ENCODE data around the gene IL36G. TPM values are rescaled to one million over a fixed set of nuclear protein-coding genes. Genes with fewer than 3 reads are reported as not detected.

IL36G gene
- total RNA-seq, 4 donors from 2014 or later, result not detected

GRCh38 chr2:112996635-112997034 lies 18.8 kb downstream of the IL36G start:
- DNase-seq, result no peak
- Histone ChIP-seq H3K36me3 (no peaks in the 10 kb centered on the region), H3K9me3 (no peaks in the 10 kb centered on the region), H3K27ac (no peak overlapping the region), H3K4me1 (no peaks in the 10 kb centered on the region), H3K4me3 (replicated peaks in 1 of 3) (no peak overlapping the region), H3K27me3 (no peaks in the 10 kb centered on the region)
- intact Hi-C loops (cut with DNase I), result no loop called here
- TF ChIP-seq POLR2A (IDR thresholded peaks at IDR 0.05) (no peak), CTCF (IDR thresholded peaks at IDR 0.05) (no peak)
- 70 to 82% methylated on average over 6 of the region's 6 CpGs for WGBS, 2 donors

DNA sequence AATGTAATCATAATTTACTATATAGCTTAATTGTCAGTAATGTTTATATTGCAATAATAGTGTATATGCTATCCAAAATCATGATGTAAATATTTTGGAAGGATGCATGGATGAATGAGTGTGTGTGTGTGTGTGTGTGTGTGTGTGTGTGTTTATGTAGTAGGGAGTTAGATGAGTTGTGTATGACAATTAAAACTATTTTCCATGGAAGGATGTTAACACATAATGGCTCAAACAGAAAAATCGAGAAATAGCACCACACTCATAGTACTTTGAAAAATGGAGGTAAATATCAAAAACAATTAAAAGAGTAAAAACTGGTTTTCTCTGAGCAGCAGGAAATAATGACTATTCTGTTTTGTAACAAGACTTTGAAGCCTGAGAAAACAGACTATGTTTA lies 19.3 kb downstream of the IL36G start:
- Histone ChIP-seq H3K27me3 (no peaks in the 10 kb centered on the region), H3K9me3 (no peaks in the 10 kb centered on the region), H3K27ac (no peak overlapping the region), H3K4me1 (no peaks in the 10 kb centered on the region), H3K36me3 (no peaks in the 10 kb centered on the region), H3K4me3 (replicated peaks in 1 of 3) (no peak overlapping the region)
- WGBS, 2 donors, result 87 to 90% methylated on average over 1 of the region's 1 CpG
- intact Hi-C loops (cut with DNase I), result no loop called here
- no peak for DNase-seq
- no peak for TF ChIP-seq POLR2A (IDR thresholded peaks at IDR 0.05)
- no peak for TF ChIP-seq CTCF (IDR thresholded peaks at IDR 0.05)

DNA sequence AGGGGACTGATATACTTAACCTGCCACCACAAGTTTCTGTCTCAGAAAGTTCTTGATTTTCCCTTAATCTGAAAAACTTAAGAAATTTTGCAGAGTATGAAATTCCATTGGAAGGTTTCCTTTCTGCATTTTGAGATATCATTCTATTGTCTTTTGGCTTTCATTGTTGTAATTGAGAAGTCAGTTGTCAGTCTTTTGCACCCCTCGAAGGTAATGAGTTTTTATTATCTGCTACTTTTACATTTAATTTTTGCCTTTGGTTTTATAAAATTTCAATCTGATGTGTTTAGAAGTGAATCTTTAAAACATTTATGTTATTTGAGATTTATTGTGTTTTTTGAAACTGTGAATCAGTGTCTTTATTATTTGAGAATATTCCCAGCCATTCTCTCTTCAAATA lies 22.6 kb downstream of the IL36G start:
- H3K4me1 ChIP-seq, result no peaks in the 10 kb centered on the region
- no peak for TF ChIP-seq POLR2A (IDR thresholded peaks at IDR 0.05)
- TF ChIP-seq CTCF (IDR thresholded peaks at IDR 0.05), result no peak
- DNase-seq, result no peak
- intact Hi-C loops (cut with DNase I), result no loop called here
- H3K36me3 ChIP-seq, result no peaks in the 10 kb centered on the region
- no peak overlapping the region for H3K27ac ChIP-seq
- no peaks in the 10 kb centered on the region for H3K27me3 ChIP-seq
- 72 to 82% methylated on average over 1 of the region's 1 CpG for WGBS, 2 donors
- H3K4me3 ChIP-seq (replicated peaks in 1 of 3), result no peak overlapping the region
- no peaks in the 10 kb centered on the region for H3K9me3 ChIP-seq

DNA sequence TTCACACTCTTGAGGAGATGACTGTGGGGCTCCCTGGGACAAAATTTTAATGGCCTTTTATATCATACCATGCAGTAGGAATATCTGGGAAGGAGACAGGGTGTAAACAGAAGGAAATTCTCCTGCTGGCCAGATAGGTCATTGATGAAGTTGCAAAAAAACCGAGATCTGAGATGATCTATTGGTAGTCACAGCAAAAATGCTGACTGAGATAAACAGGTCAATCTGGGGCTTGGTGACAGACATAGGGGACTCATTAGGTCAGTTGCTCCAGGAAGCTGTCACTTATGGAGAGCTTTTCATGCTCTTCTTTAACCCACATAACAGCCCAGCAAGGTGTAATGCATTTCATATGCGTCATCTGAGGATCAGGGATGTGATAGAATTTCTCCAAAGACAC lies 24.9 kb downstream of the IL36G start:
- DNase-seq, result no peak
- H3K27ac ChIP-seq, result no peak overlapping the region
- no peaks in the 10 kb centered on the region for H3K36me3 ChIP-seq
- H3K9me3 ChIP-seq, result no peaks in the 10 kb centered on the region
- TF ChIP-seq POLR2A (IDR thresholded peaks at IDR 0.05), result no peak
- TF ChIP-seq CTCF (IDR thresholded peaks at IDR 0.05), result no peak
- WGBS, 2 donors, result 79 to 84% methylated on average over 2 of the region's 2 CpGs
- H3K4me3 ChIP-seq (replicated peaks in 1 of 3), result no peak overlapping the region
- intact Hi-C loops (cut with DNase I), result no loop called here
- H3K4me1 ChIP-seq, result no peaks in the 10 kb centered on the region
- H3K27me3 ChIP-seq, result no peaks in the 10 kb centered on the region

DNA sequence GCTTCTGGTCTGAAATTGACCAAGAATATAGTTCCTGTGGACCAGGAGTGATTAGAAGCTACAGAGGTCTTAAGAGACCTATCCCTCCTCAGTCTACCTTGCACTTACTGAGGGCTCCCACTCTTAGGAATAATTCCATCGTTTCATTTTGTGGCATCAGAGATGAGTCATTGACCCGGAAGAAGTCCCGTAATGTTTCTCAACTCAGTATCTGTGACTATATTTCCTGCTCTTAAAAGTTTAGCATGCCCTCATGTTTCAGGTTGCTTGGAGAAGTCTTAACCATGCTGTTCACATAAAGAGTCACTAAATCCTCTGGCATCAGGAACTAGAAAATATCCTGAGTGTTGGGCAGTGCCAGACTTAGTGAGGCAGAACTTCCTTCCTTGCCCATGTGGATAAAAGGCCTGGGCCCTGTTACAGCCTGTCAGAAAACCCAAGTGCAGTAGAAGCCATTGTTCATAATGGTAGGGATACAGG lies 27.3 kb downstream of the IL36G start, which contains the start of gene IL36A:
Gene IL36A (plus strand): TSS at position 430 of the 480 bp plus-strand sequence. CDS start 413 bp downstream, outside the sequence.
- no peak within 1 kb of the TSS for H3K4me3 ChIP-seq (replicated peaks in 1 of 3)
- 89 to 96% methylated on average over 3 of the region's 3 CpGs for WGBS, 2 donors
- H3K4me1 ChIP-seq, result no peaks in the 10 kb centered on the region
- intact Hi-C loops (cut with DNase I), result no loop called here
- no peaks in the 10 kb centered on the region for H3K36me3 ChIP-seq
- no peak for DNase-seq
- no peaks in the 10 kb centered on the region for H3K9me3 ChIP-seq
- no peak for TF ChIP-seq CTCF (IDR thresholded peaks at IDR 0.05)
- no peak for TF ChIP-seq POLR2A (IDR thresholded peaks at IDR 0.05)
- no peaks in the 10 kb centered on the region for H3K27me3 ChIP-seq
- H3K27ac ChIP-seq, result no peak within 1 kb of the TSS
